Measurements from ENCODE around the gene ROBO1. TPM values are rescaled to one million over a fixed set of nuclear protein-coding genes. Genes with fewer than 3 reads are reported as not detected.

ROBO1 gene
- total RNA-seq, 1 donor from 2014 or later, result 71.7 TPM

- Histone ChIP-seq H3K4me1 (ENCODE audit: insufficient read depth, low read length) (no peaks in the 10 kb centered on the region), H3K27me3 (ENCODE audit: insufficient read depth, low read length) (no peaks in the 10 kb centered on the region), H3K36me3 (ENCODE audit: insufficient read depth, low read length) (no peaks in the 10 kb centered on the region), H3K79me2 (ENCODE audit: insufficient read depth, low read length) (no peaks in the 10 kb centered on the region), H4K20me1 (ENCODE audit: insufficient read depth, low read length) (no peaks in the 10 kb centered on the region), H3K27ac (ENCODE audit: low read depth, low read length) (no peak overlapping the region), H3K9me3 (ENCODE audit: insufficient read depth, low read depth, low read length) (no peaks in the 10 kb centered on the region), H2AFZ (ENCODE audit: low read depth, low read length) (no peak overlapping the region), H3K4me3 (ENCODE audit: insufficient read depth, low read depth, low read length) (no peak overlapping the region), H3K4me2 (ENCODE audit: low read length) (no peak overlapping the region), H3K9ac (ENCODE audit: low read length) (no peak overlapping the region)
- Mint-ChIP-seq H3K9me3 (ENCODE audit: unreplicated experiment) (no peaks in the 10 kb centered on the region), H3K4me3 (ENCODE audit: unreplicated experiment) (no peak overlapping the region), H3K27me3 (ENCODE audit: low read depth, unreplicated experiment) (no peaks in the 10 kb centered on the region), H3K36me3 (ENCODE audit: low read depth, unreplicated experiment) (no peaks in the 10 kb centered on the region), H3K4me1 (ENCODE audit: low read depth, unreplicated experiment) (no peaks in the 10 kb centered on the region), H3K27ac (ENCODE audit: unreplicated experiment) (no peak overlapping the region)
- DNase-seq (ENCODE audit: low read depth) (no peak), FAIRE-seq (no peak)
- TF ChIP-seq CTCF (IDR thresholded peaks at IDR 0.05; ENCODE audit: insufficient read depth, low read depth, low read length) (no peak), EZH2 (IDR thresholded peaks at IDR 0.05; ENCODE audit: insufficient read depth, low read length) (no peak)
Measured at GRCh38 chr3:78621061-78621716, 1146.6 kb downstream of the ROBO1 start.

GRCh38 chr3:78614486-78614885 is 1153.3 kb downstream of the ROBO1 start:
- Histone ChIP-seq H4K20me1 (ENCODE audit: insufficient read depth, low read length) (no peaks in the 10 kb centered on the region), H3K79me2 (ENCODE audit: insufficient read depth, low read length) (no peaks in the 10 kb centered on the region), H3K36me3 (ENCODE audit: insufficient read depth, low read length) (no peaks in the 10 kb centered on the region), H3K4me2 (ENCODE audit: low read length) (no peak overlapping the region), H2AFZ (ENCODE audit: low read depth, low read length) (no peak overlapping the region), H3K4me1 (ENCODE audit: insufficient read depth, low read length) (no peaks in the 10 kb centered on the region), H3K27me3 (ENCODE audit: insufficient read depth, low read length) (no peaks in the 10 kb centered on the region), H3K4me3 (ENCODE audit: insufficient read depth, low read depth, low read length) (no peak overlapping the region), H3K27ac (ENCODE audit: low read depth, low read length) (no peak overlapping the region), H3K9me3 (ENCODE audit: insufficient read depth, low read depth, low read length) (no peaks in the 10 kb centered on the region), H3K9ac (ENCODE audit: low read length) (no peak overlapping the region)
- Mint-ChIP-seq H3K4me1 (ENCODE audit: low read depth, unreplicated experiment) (no peaks in the 10 kb centered on the region), H3K27ac (ENCODE audit: unreplicated experiment) (no peak overlapping the region), H3K36me3 (ENCODE audit: low read depth, unreplicated experiment) (no peaks in the 10 kb centered on the region), H3K27me3 (ENCODE audit: low read depth, unreplicated experiment) (no peaks in the 10 kb centered on the region), H3K9me3 (ENCODE audit: unreplicated experiment) (no peaks in the 10 kb centered on the region), H3K4me3 (ENCODE audit: unreplicated experiment) (no peak overlapping the region)
- no peak for DNase-seq (ENCODE audit: low read depth)
- no peak for FAIRE-seq
- TF ChIP-seq CTCF (IDR thresholded peaks at IDR 0.05; ENCODE audit: insufficient read depth, low read depth, low read length), result no peak

GRCh38 chr3:78613421-78613879 is 1154.3 kb downstream of the ROBO1 start:
- Histone ChIP-seq H3K9ac (ENCODE audit: low read length) (no peak overlapping the region), H3K36me3 (ENCODE audit: insufficient read depth, low read length) (no peaks in the 10 kb centered on the region), H3K4me1 (ENCODE audit: insufficient read depth, low read length) (no peaks in the 10 kb centered on the region), H2AFZ (ENCODE audit: low read depth, low read length) (no peak overlapping the region), H4K20me1 (ENCODE audit: insufficient read depth, low read length) (no peaks in the 10 kb centered on the region), H3K4me3 (ENCODE audit: insufficient read depth, low read depth, low read length) (no peak overlapping the region), H3K4me2 (ENCODE audit: low read length) (no peak overlapping the region), H3K79me2 (ENCODE audit: insufficient read depth, low read length) (no peaks in the 10 kb centered on the region), H3K27me3 (ENCODE audit: insufficient read depth, low read length) (no peaks in the 10 kb centered on the region), H3K27ac (ENCODE audit: low read depth, low read length) (no peak overlapping the region), H3K9me3 (ENCODE audit: insufficient read depth, low read depth, low read length) (no peaks in the 10 kb centered on the region)
- FAIRE-seq, result no peak
- H3K4me3 Mint-ChIP-seq (ENCODE audit: unreplicated experiment), result no peak overlapping the region
- no peaks in the 10 kb centered on the region for H3K4me1 Mint-ChIP-seq (ENCODE audit: low read depth, unreplicated experiment)
- no peak for DNase-seq (ENCODE audit: low read depth)
- no peaks in the 10 kb centered on the region for H3K9me3 Mint-ChIP-seq (ENCODE audit: unreplicated experiment)
- H3K27me3 Mint-ChIP-seq (ENCODE audit: low read depth, unreplicated experiment), result no peaks in the 10 kb centered on the region
- no peaks in the 10 kb centered on the region for H3K36me3 Mint-ChIP-seq (ENCODE audit: low read depth, unreplicated experiment)
- no peak overlapping the region for H3K27ac Mint-ChIP-seq (ENCODE audit: unreplicated experiment)
- TF ChIP-seq CTCF (IDR thresholded peaks at IDR 0.05; ENCODE audit: insufficient read depth, low read depth, low read length) (no peak), EZH2 (IDR thresholded peaks at IDR 0.05; ENCODE audit: insufficient read depth, low read length) (no peak)
